Common myeloid progenitor, CD34-positive (primary cell): ENCODE measurements around the gene LRRC74B.
A peak's percentile ranks its signal among the peaks of the same experiment; 100 is the strongest.
"Not testable (repeated sequence)": the region's sequence is repeated elsewhere in the genome, so short reads cannot be mapped to it uniquely, and the experiment has no call there.

Experiments used
- CTCF ChIA-PET: fragments of 350-600 bp; sonication (Branson Sonifier 250); formaldehyde crosslinking; loops from one replicate; lab custom pipeline; 2021; ENCODE audit warnings: antibody characterized with exemption; lab: Charles Lee
- POLR2A ChIA-PET: fragments of 350-600 bp; sonication (Branson Sonifier 250); formaldehyde crosslinking; loops from one replicate; lab custom pipeline; 2021; ENCODE audit warnings: antibody characterized with exemption; lab: Charles Lee
- DNase-seq, 3 donors: peaks; one replicate each; pipeline versions ENCODE4 v3.0.0 to v3.0.0-alpha.2; 2013
- H3K27ac ChIP-seq, 2 experiments: 1 replicate in 1 of 2; 2 replicates in 1 of 2; pipeline ENCODE4 v1.7.0; 2013; ENCODE audit warnings: inconsistent platforms in 2 of 2, low read length in 2 of 2, mild to moderate bottlenecking in 2 of 2, low read depth in 1 of 2, moderate library complexity in 1 of 2; ENCODE audit not compliant: severe bottlenecking in 2 of 2, insufficient read depth in 1 of 2, poor library complexity in 1 of 2
- H3K27me3 ChIP-seq, 5 experiments: replicated peaks in 2 of 5; 1 replicate in 3 of 5; 2 replicates in 2 of 5; pipeline versions ENCODE4 v1.6.1 to v1.7.0; 2013; ENCODE audit warnings: low read length in 4 of 5, mild to moderate bottlenecking in 2 of 5, moderate library complexity in 2 of 5, inconsistent platforms in 1 of 5; ENCODE audit not compliant: insufficient read depth in 5 of 5, control insufficient read depth in 4 of 5
- H3K36me3 ChIP-seq, 4 experiments: 1 replicate in 2 of 4; 2 replicates in 2 of 4; pipeline versions ENCODE4 v1.6.1 to v1.7.0; 2013; ENCODE audit warnings: low read length in 3 of 4, control low read depth in 1 of 4, mild to moderate bottlenecking in 1 of 4; ENCODE audit not compliant: control insufficient read depth in 4 of 4, insufficient read depth in 4 of 4
- H3K4me1 ChIP-seq, 4 experiments: 1 replicate in 3 of 4; 2 replicates in 1 of 4; pipeline versions ENCODE4 v1.6.1 to v1.7.1; 2013; ENCODE audit warnings: low read length in 3 of 4, mild to moderate bottlenecking in 3 of 4, control low read depth in 1 of 4, inconsistent platforms in 1 of 4, moderate library complexity in 1 of 4; ENCODE audit not compliant: control insufficient read depth in 4 of 4, insufficient read depth in 4 of 4; ENCODE audit errors: control extremely low read depth in 1 of 4
- H3K4me3 ChIP-seq, 7 experiments: 1 replicate in 4 of 7; 2 replicates in 3 of 7; pipeline versions ENCODE4 v1.5.1 to v1.7.0; 2013; ENCODE audit warnings: mild to moderate bottlenecking in 7 of 7, low read length in 6 of 7, moderate library complexity in 6 of 7, inconsistent platforms in 2 of 7, low read depth in 2 of 7, control low read depth in 1 of 7; ENCODE audit not compliant: insufficient read depth in 4 of 7, control insufficient read depth in 1 of 7; ENCODE audit errors: extremely low read depth in 1 of 7
- H3K9me3 ChIP-seq, 5 experiments: 1 replicate in 4 of 5; 2 replicates in 1 of 5; pipeline versions ENCODE4 v1.6.1 to v1.7.1; 2013; ENCODE audit warnings: low read length in 4 of 5, mild to moderate bottlenecking in 2 of 5, inconsistent platforms in 1 of 5, low read depth in 1 of 5, moderate library complexity in 1 of 5; ENCODE audit not compliant: control insufficient read depth in 4 of 5, insufficient read depth in 2 of 5; ENCODE audit errors: control extremely low read depth in 1 of 5
- WGBS: methylation state at CpG from one replicate; pipeline ENCODE4 v1.1.5; 2013; ENCODE audit not compliant: insufficient coverage; 5-methylcytosine and 5-hydroxymethylcytosine counted together

LRRC74B gene

GRCh38 chr22:21093555-21094137 lies 47.9 kb downstream of the LRRC74B start:
- H3K27ac ChIP-seq, H3K9me3 ChIP-seq, H3K27me3 ChIP-seq, H3K4me1 ChIP-seq, H3K4me3 ChIP-seq, H3K36me3 ChIP-seq, POLR2A ChIA-PET: not testable (repeated sequence)
- peak; percentile 35 to 64 (median 44) for DNase-seq
- WGBS = 81% methylated on average over 7 of the region's 9 CpGs
- CTCF ChIA-PET = interaction anchor here (1.4 kb wide), 1 partner anchor 10 kb away, joined by 3 read pairs; no protein-coding TSS in a partner anchor

DNA sequence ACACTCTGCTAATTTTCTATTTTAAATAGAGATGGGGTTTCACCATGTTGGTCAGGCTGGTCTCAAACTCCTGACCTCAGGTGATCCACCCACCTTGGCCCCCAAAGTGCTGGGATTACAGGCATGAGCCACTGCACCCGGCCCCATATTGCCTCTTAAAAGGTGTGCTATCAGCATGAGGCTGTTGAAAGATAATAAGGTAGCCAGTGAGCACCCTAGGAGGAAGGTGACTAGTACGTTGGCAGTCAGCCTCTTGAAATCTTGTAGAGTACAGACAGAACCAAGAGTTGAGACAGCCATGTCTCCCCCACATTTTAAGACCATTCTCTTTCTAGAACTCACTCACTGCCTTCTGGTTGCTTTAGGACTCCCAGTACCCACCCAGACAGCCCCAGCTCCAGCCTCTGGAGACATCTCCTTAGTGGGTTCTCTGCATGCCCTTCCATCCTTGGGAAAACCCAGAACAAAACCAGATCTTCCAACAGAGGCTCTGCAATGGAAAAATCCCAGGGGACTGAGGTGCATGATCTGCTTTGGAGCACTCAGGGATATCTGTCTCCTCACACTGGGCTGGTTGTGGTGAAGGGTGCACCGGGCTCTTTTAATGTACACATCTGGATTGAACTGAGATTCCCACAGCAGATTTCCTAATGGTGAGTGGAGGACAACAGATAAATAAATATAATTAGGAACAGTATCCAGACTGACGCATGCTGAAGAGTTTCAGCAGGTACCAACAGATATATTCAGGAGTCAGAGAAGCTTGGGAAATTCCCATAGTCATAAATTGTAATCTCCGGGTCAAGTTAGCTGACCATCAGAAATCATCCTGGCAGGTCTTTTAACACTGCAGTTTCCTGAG lies 49.4 kb downstream of the LRRC74B start:
- Histone ChIP-seq H3K36me3 (no peaks in the 10 kb centered on the region), H3K4me1 (peaks cover 0 to 2% (median 1%) of the 10 kb centered on the region in 4 experiments), H3K27ac (no peak overlapping the region), H3K9me3 (no peaks in the 10 kb centered on the region), H3K4me3 (no peak overlapping the region), H3K27me3 (peaks cover 0 to 2% (median 0%) of the 10 kb centered on the region in 5 experiments)
- CTCF ChIA-PET = no interaction called here
- WGBS = 94% methylated on average over 4 of the region's 5 CpGs
- no peak for DNase-seq
- POLR2A ChIA-PET = no interaction called here

DNA sequence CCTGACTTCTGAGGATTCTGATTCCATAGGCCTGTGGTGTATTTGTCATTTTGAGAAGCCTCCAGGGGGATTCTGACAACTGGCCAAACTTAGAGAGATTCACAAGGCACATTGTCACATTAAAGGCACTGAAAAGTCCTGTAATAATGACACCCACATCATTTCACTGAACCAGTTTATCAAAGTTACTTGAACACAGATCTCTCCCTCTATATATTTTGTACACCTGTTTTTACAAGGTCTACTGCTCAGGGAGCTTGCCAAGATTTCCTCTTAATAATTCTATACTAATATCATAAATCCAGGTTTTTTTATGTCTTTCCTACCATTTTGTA lies 50.0 kb downstream of the LRRC74B start:
- Histone ChIP-seq H3K4me3 (no peak overlapping the region), H3K27me3 (peaks cover 0 to 2% (median 0%) of the 10 kb centered on the region in 5 experiments), H3K4me1 (peaks cover 0 to 2% (median 1%) of the 10 kb centered on the region in 4 experiments), H3K27ac (no peak overlapping the region), H3K9me3 (no peaks in the 10 kb centered on the region), H3K36me3 (no peaks in the 10 kb centered on the region)
- POLR2A ChIA-PET = no interaction called here
- CTCF ChIA-PET = no interaction called here
- no peak for DNase-seq

GRCh38 chr22:21096878-21097277 lies 51.1 kb downstream of the LRRC74B start:
- POLR2A ChIA-PET = not testable (repeated sequence)
- WGBS = 100% methylated on average over 5 of the region's 9 CpGs

GRCh38 chr22:21098099-21098671 lies 52.4 kb downstream of the LRRC74B start:
- POLR2A ChIA-PET = interaction anchor here (0.6 kb wide), 1 partner anchor 140 kb away, joined by 3 read pairs; no protein-coding TSS in a partner anchor
- Histone ChIP-seq H3K36me3 (no peaks in the 10 kb centered on the region), H3K27ac (no peak overlapping the region), H3K9me3 (no peaks in the 10 kb centered on the region), H3K4me1 (peaks cover 0 to 8% (median 5%) of the 10 kb centered on the region in 4 experiments), H3K4me3 (no peak overlapping the region), H3K27me3 (peaks cover 0 to 5% (median 0%) of the 10 kb centered on the region in 5 experiments)
- DNase-seq = peak; percentile 32 to 66 (median 61)
- CTCF ChIA-PET = interaction anchor here (1.7 kb wide), 1 partner anchor 11 kb away, joined by 6 read pairs; no protein-coding TSS in a partner anchor
- 91% methylated on average over 1 of the region's 1 CpG for WGBS

More at GRCh38 chr22:21096878-21097277, 51.1 kb downstream of the LRRC74B start:
- H3K27ac ChIP-seq, DNase-seq, H3K4me3 ChIP-seq, H3K36me3 ChIP-seq, H3K4me1 ChIP-seq, H3K9me3 ChIP-seq, CTCF ChIA-PET, H3K27me3 ChIP-seq: not testable (repeated sequence)

GRCh38 chr22:21099578-21099977 lies 53.8 kb downstream of the LRRC74B start:
- Histone ChIP-seq H3K36me3 (no peaks in the 10 kb centered on the region), H3K4me1 (peaks cover 0 to 8% (median 5%) of the 10 kb centered on the region in 4 experiments), H3K9me3 (no peaks in the 10 kb centered on the region), H3K27me3 (peaks cover 0 to 5% (median 0%) of the 10 kb centered on the region in 5 experiments), H3K27ac (no peak overlapping the region), H3K4me3 (no peak overlapping the region)
- ChIA-PET POLR2A (no interaction called here), CTCF (interaction anchor here (1.7 kb wide), 1 partner anchor 10 kb away, joined by 6 read pairs; no protein-coding TSS in a partner anchor)
- DNase-seq = no peak
